Measurements from ENCODE around the gene RAD51B.

RAD51B gene

GRCh38 chr14:68145539-68145938 is 326.0 kb downstream of the RAD51B start:
- DNase-seq (ENCODE audit: low spot score): no peak

GRCh38 chr14:68146818-68147217 is 327.2 kb downstream of the RAD51B start:
- no peak for DNase-seq (ENCODE audit: low spot score)

GRCh38 chr14:68147303-68147702 is 327.7 kb downstream of the RAD51B start:
- DNase-seq (ENCODE audit: low spot score): no peak

- no peak for DNase-seq (ENCODE audit: low spot score)
Measured at GRCh38 chr14:68148276-68148675, 328.7 kb downstream of the RAD51B start.

GRCh38 chr14:68148763-68149162 is 329.2 kb downstream of the RAD51B start:
- DNase-seq (ENCODE audit: low spot score): no peak

GRCh38 chr14:68153275-68153674 is 333.7 kb downstream of the RAD51B start:
- DNase-seq (ENCODE audit: low spot score): no peak

- no peak for DNase-seq (ENCODE audit: low spot score)
Measured at GRCh38 chr14:68154275-68154674, 334.7 kb downstream of the RAD51B start.

GRCh38 chr14:68157971-68158371 is 338.4 kb downstream of the RAD51B start:
- DNase-seq (ENCODE audit: low spot score): no peak

- no peak for DNase-seq (ENCODE audit: low spot score)
Measured at GRCh38 chr14:68158640-68159039, 339.1 kb downstream of the RAD51B start.

GRCh38 chr14:68159701-68160633 is 340.4 kb downstream of the RAD51B start:
- DNase-seq (ENCODE audit: low spot score): no peak

- no peak for DNase-seq (ENCODE audit: low spot score)
Measured at GRCh38 chr14:68160779-68161546, 341.4 kb downstream of the RAD51B start.

- no peak for DNase-seq (ENCODE audit: low spot score)
Measured at GRCh38 chr14:68162887-68163286, 343.3 kb downstream of the RAD51B start.

GRCh38 chr14:68164711-68165113 is 345.1 kb downstream of the RAD51B start:
- DNase-seq (ENCODE audit: low spot score): no peak

- no peak for DNase-seq (ENCODE audit: low spot score)
Measured at GRCh38 chr14:68165274-68165843, 345.8 kb downstream of the RAD51B start.

GRCh38 chr14:68166731-68167382 is 347.3 kb downstream of the RAD51B start:
- no peak for DNase-seq (ENCODE audit: low spot score)

GRCh38 chr14:68167383-68168087 is 348.0 kb downstream of the RAD51B start:
- DNase-seq (ENCODE audit: low spot score): no peak

- no peak for DNase-seq (ENCODE audit: low spot score)
Measured at GRCh38 chr14:68168460-68169109, 349.0 kb downstream of the RAD51B start.

- DNase-seq (ENCODE audit: low spot score): no peak
Measured at GRCh38 chr14:68172216-68172615, 352.6 kb downstream of the RAD51B start.

- no peak for DNase-seq (ENCODE audit: low spot score)
Measured at GRCh38 chr14:68172627-68173026, 353.0 kb downstream of the RAD51B start.

GRCh38 chr14:68173227-68173972 is 353.8 kb downstream of the RAD51B start:
- DNase-seq (ENCODE audit: low spot score): no peak

Data from Ammon's horn (tissue), 1 donor.